ENCODE data around the gene CLSTN1.

Gene CLSTN1

DNA sequence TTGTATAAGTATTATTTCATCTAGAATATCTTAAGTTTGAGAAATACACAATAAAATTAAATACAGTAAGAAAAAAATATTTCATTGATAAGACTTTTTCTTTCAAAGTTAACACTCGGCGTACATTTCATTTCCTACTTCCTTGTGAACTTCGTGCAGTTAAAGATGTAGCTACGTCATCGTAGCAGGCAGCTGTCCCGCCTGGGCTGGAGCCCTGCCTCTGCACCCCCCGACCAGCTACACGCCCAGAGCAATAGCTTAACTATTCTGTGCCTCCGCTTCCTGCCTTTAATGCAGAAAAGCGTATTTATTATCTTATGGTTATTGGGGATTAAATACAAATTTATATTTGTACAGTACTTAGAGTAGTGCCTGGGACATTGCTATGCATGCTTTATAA is 53.5 kb downstream of the CLSTN1 start:
- Histone ChIP-seq H2BK5ac (ENCODE audit: low read length) (no peak overlapping the region), H4K8ac (ENCODE audit: low read depth, low read length) (no peak overlapping the region), H3K4ac (ENCODE audit: low read length) (no peak overlapping the region), H3K27me3 (ENCODE audit: control insufficient read depth in 3 of 3, insufficient read depth in 3 of 3, low read depth in 1 of 3, low read length in 3 of 3) (no peaks in the 10 kb centered on the region), H3K36me3 (replicated peaks in 1 of 2; ENCODE audit: control insufficient read depth in 2 of 2, insufficient read depth in 2 of 2, low read length in 2 of 2) (peaks cover 12 to 38% of the 10 kb centered on the region in 2 donors), H3K4me3 (ENCODE audit: low read length in 2 of 2) (no peak overlapping the region), H2AK5ac (ENCODE audit: low read depth, low read length) (no peak overlapping the region), H4K91ac (ENCODE audit: low read depth, low read length, poor library complexity) (no peak overlapping the region), H3K27ac (replicated peaks; ENCODE audit: low read length) (no peak overlapping the region), H2BK120ac (ENCODE audit: low read depth, low read length) (no peak overlapping the region), H3K4me1 (ENCODE audit: control insufficient read depth in 2 of 2, insufficient read depth in 1 of 2, low read depth in 1 of 2, low read length in 2 of 2) (peaks cover 3 to 4% of the 10 kb centered on the region in 2 donors), H3K79me1 (ENCODE audit: low read depth, low read length) (peaks cover 5% of the 10 kb centered on the region), H2AFZ (ENCODE audit: low read length) (no peak overlapping the region), H2BK12ac (ENCODE audit: low read length) (no peak overlapping the region), H3K23ac (ENCODE audit: low read depth, low read length, poor library complexity) (no peak overlapping the region), H3K14ac (ENCODE audit: low read length) (no peak overlapping the region), H3K18ac (ENCODE audit: low read length) (no peak overlapping the region), H3K9me3 (replicated peaks in 1 of 2; ENCODE audit: control insufficient read depth in 2 of 2, insufficient read depth in 1 of 2, low read depth in 1 of 2, low read length in 2 of 2) (no peaks in the 10 kb centered on the region), H2BK15ac (ENCODE audit: low read length) (no peak overlapping the region), H3K4me2 (ENCODE audit: insufficient read depth, low read length, poor library complexity, severe bottlenecking) (no peak overlapping the region), H3K9ac (ENCODE audit: low read depth, low read length, poor library complexity) (no peak overlapping the region)
- DNase-seq (ENCODE audit: low spot score): no peak
- no CpG with 5 or more reads among the region's 10 CpGs for WGBS, 2 donors (ENCODE audit: extremely low coverage in 2 of 2, insufficient read length in 2 of 2, insufficient replicate concordance in 1 of 2)

DNA sequence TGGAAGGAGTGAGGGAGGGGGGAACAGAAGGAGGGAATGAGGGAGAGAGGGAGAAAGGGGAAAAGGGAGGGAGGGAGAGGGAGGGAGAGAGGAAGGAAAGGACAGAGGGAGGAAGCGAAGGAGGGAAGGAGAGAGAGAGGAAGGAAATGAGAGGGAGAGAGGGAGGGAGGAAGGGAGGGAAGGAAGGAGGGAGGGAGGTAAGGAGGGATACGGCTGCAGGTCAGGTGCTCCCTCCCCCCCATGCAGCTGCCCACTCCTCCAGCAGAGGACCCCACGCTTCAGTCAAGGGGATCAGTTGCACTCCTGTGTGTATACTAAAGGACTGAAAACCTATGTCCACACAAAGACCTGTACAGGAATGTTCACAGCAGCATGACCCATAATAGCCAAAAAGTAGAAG is 54.8 kb downstream of the CLSTN1 start:
- H2AK5ac ChIP-seq (ENCODE audit: low read depth, low read length): no peak overlapping the region
- DNase-seq (ENCODE audit: low spot score): no peak
- no CpG with 5 or more reads among the region's 3 CpGs for WGBS, 2 donors (ENCODE audit: extremely low coverage in 2 of 2, insufficient read length in 2 of 2, insufficient replicate concordance in 1 of 2)

DNA sequence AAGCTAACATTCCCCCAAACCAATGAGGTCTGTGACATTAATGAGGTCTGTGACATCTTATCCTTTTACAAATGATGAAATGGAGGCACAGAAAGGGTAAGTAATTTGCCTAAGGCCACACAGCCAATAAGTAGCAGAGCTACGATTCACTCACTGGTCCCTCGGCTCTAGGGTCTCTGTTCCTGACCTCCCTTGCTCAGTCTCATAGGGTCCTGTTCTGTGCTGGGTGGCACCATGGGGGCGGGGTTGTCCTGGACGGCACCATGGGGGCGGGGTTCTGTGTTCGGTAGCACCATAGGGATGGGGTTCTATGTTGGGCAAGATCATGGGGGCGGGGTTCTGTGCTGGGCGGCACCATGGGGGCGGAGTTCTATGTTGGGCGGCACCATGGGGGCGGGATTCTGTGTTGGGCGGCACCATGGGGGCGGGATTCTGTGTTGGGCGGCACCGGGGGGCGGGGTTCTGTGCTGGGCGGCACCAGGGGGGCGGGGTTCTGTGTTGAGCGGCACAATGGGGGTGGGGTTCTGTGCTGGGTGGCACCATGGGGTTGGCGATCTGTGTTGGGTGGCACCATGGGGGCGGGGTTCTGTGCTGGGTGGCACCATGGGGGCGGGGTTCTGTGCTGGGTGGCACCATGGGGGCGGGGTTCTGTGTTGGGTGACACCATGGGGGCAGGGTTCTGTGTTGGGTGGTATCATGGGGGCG is 55.6 kb downstream of the CLSTN1 start:
- peaks cover 3 to 6% of the 10 kb centered on the region in 2 donors for H3K4me1 ChIP-seq (ENCODE audit: control insufficient read depth in 2 of 2, insufficient read depth in 1 of 2, low read depth in 1 of 2, low read length in 2 of 2)
- H3K9ac ChIP-seq (ENCODE audit: low read depth, low read length, poor library complexity): no peak overlapping the region
- no peak overlapping the region for H2AK5ac ChIP-seq (ENCODE audit: low read depth, low read length)
- no peak overlapping the region for H2BK15ac ChIP-seq (ENCODE audit: low read length)
- H3K4me3 ChIP-seq (ENCODE audit: low read length in 2 of 2): no peak overlapping the region
- H3K18ac ChIP-seq (ENCODE audit: low read length): no peak overlapping the region
- no peak overlapping the region for H4K91ac ChIP-seq (ENCODE audit: low read depth, low read length, poor library complexity)
- no peak overlapping the region for H3K23ac ChIP-seq (ENCODE audit: low read depth, low read length, poor library complexity)
- no peak overlapping the region for H3K14ac ChIP-seq (ENCODE audit: low read length)
- H3K27me3 ChIP-seq (ENCODE audit: control insufficient read depth in 3 of 3, insufficient read depth in 3 of 3, low read depth in 1 of 3, low read length in 3 of 3): no peaks in the 10 kb centered on the region
- no peak overlapping the region for H2BK5ac ChIP-seq (ENCODE audit: low read length)
- peaks cover 5% of the 10 kb centered on the region for H3K79me1 ChIP-seq (ENCODE audit: low read depth, low read length)
- no CpG with 5 or more reads among the region's 24 CpGs for WGBS, 2 donors (ENCODE audit: extremely low coverage in 2 of 2, insufficient read length in 2 of 2, insufficient replicate concordance in 1 of 2)
- no peak overlapping the region for H3K27ac ChIP-seq (replicated peaks; ENCODE audit: low read length)
- H2BK120ac ChIP-seq (ENCODE audit: low read depth, low read length): no peak overlapping the region
- H2AFZ ChIP-seq (ENCODE audit: low read length): no peak overlapping the region
- H4K8ac ChIP-seq (ENCODE audit: low read depth, low read length): no peak overlapping the region
- no peak overlapping the region for H3K4me2 ChIP-seq (ENCODE audit: insufficient read depth, low read length, poor library complexity, severe bottlenecking)
- DNase-seq (ENCODE audit: low spot score): no peak
- peaks cover 15 to 41% of the 10 kb centered on the region in 2 donors for H3K36me3 ChIP-seq (replicated peaks in 1 of 2; ENCODE audit: control insufficient read depth in 2 of 2, insufficient read depth in 2 of 2, low read length in 2 of 2)
- H3K9me3 ChIP-seq (replicated peaks in 1 of 2; ENCODE audit: control insufficient read depth in 2 of 2, insufficient read depth in 1 of 2, low read depth in 1 of 2, low read length in 2 of 2): peaks cover 0 to 4% of the 10 kb centered on the region in 2 donors
- H3K4ac ChIP-seq (ENCODE audit: low read length): no peak overlapping the region
- no peak overlapping the region for H2BK12ac ChIP-seq (ENCODE audit: low read length)

More for the DNA sequence above, 54.8 kb downstream of the CLSTN1 start:
- H3K9me3 ChIP-seq (replicated peaks in 1 of 2; ENCODE audit: control insufficient read depth in 2 of 2, insufficient read depth in 1 of 2, low read depth in 1 of 2, low read length in 2 of 2): no peaks in the 10 kb centered on the region
- H3K14ac ChIP-seq (ENCODE audit: low read length): no peak overlapping the region
- H3K36me3 ChIP-seq (replicated peaks in 1 of 2; ENCODE audit: control insufficient read depth in 2 of 2, insufficient read depth in 2 of 2, low read length in 2 of 2): peaks cover 12 to 40% of the 10 kb centered on the region in 2 donors
- no peak overlapping the region for H3K18ac ChIP-seq (ENCODE audit: low read length)
- H3K27me3 ChIP-seq (ENCODE audit: control insufficient read depth in 3 of 3, insufficient read depth in 3 of 3, low read depth in 1 of 3, low read length in 3 of 3): no peaks in the 10 kb centered on the region
- H2BK12ac ChIP-seq (ENCODE audit: low read length): no peak overlapping the region
- H3K4me3 ChIP-seq (ENCODE audit: low read length in 2 of 2): no peak overlapping the region
- no peak overlapping the region for H4K8ac ChIP-seq (ENCODE audit: low read depth, low read length)
- peaks cover 5% of the 10 kb centered on the region for H3K79me1 ChIP-seq (ENCODE audit: low read depth, low read length)
- no peak overlapping the region for H3K9ac ChIP-seq (ENCODE audit: low read depth, low read length, poor library complexity)
- no peak overlapping the region for H3K27ac ChIP-seq (replicated peaks; ENCODE audit: low read length)
- H2BK5ac ChIP-seq (ENCODE audit: low read length): no peak overlapping the region
- H2BK120ac ChIP-seq (ENCODE audit: low read depth, low read length): no peak overlapping the region
- peaks cover 3 to 4% of the 10 kb centered on the region in 2 donors for H3K4me1 ChIP-seq (ENCODE audit: control insufficient read depth in 2 of 2, insufficient read depth in 1 of 2, low read depth in 1 of 2, low read length in 2 of 2)
- no peak overlapping the region for H3K23ac ChIP-seq (ENCODE audit: low read depth, low read length, poor library complexity)
- no peak overlapping the region for H2AFZ ChIP-seq (ENCODE audit: low read length)
- no peak overlapping the region for H4K91ac ChIP-seq (ENCODE audit: low read depth, low read length, poor library complexity)
- H3K4me2 ChIP-seq (ENCODE audit: insufficient read depth, low read length, poor library complexity, severe bottlenecking): no peak overlapping the region
- H3K4ac ChIP-seq (ENCODE audit: low read length): no peak overlapping the region
- no peak overlapping the region for H2BK15ac ChIP-seq (ENCODE audit: low read length)

DNA sequence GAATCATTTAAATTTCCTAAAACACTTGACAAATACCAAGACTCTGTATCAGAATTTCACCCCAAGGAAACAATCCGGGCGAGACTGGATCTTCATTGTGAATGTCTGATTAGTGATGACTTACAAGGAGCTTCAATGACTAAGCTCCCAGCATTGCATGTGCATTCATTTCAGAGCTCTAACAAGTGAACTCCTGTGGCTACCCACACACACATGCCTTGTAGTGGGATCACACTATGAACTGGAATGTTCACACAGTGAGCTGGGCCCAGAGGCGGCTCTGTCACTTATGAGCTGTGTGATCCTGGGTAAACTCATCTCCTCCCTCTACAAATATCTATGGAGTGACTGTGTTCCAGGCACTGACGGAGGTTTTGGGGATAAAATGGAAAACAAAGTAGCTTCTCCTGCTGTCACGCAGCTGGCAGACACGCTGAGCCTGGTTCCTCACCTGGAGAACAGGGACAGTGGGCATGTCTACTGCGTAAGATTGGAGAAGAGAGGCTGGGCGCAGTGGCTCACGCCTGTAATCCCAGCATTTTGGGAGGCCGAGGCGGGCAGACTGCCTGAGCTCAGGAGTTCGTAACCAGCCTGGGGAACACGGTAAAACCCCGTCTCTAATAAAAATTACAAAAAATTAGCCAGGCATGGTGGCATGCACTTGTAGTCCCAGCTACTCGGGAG is 56.9 kb downstream of the CLSTN1 start:
- H2AFZ ChIP-seq (ENCODE audit: low read length): no peak overlapping the region
- H2BK12ac ChIP-seq (ENCODE audit: low read length): no peak overlapping the region
- no peak overlapping the region for H3K4ac ChIP-seq (ENCODE audit: low read length)
- no peak overlapping the region for H3K14ac ChIP-seq (ENCODE audit: low read length)
- H3K4me2 ChIP-seq (ENCODE audit: insufficient read depth, low read length, poor library complexity, severe bottlenecking): no peak overlapping the region
- no peak overlapping the region for H3K18ac ChIP-seq (ENCODE audit: low read length)
- peaks cover 0 to 4% of the 10 kb centered on the region in 2 donors for H3K9me3 ChIP-seq (replicated peaks in 1 of 2; ENCODE audit: control insufficient read depth in 2 of 2, insufficient read depth in 1 of 2, low read depth in 1 of 2, low read length in 2 of 2)
- peaks cover 3 to 6% of the 10 kb centered on the region in 2 donors for H3K4me1 ChIP-seq (ENCODE audit: control insufficient read depth in 2 of 2, insufficient read depth in 1 of 2, low read depth in 1 of 2, low read length in 2 of 2)
- H3K36me3 ChIP-seq (replicated peaks in 1 of 2; ENCODE audit: control insufficient read depth in 2 of 2, insufficient read depth in 2 of 2, low read length in 2 of 2): peaks cover 9 to 33% of the 10 kb centered on the region in 2 donors
- H3K23ac ChIP-seq (ENCODE audit: low read depth, low read length, poor library complexity): no peak overlapping the region
- no CpG with 5 or more reads among the region's 15 CpGs for WGBS, 2 donors (ENCODE audit: extremely low coverage in 2 of 2, insufficient read length in 2 of 2, insufficient replicate concordance in 1 of 2)
- no peak overlapping the region for H3K9ac ChIP-seq (ENCODE audit: low read depth, low read length, poor library complexity)
- no peak overlapping the region for H4K91ac ChIP-seq (ENCODE audit: low read depth, low read length, poor library complexity)
- H4K8ac ChIP-seq (ENCODE audit: low read depth, low read length): no peak overlapping the region
- H3K27ac ChIP-seq (replicated peaks; ENCODE audit: low read length): no peak overlapping the region
- H3K4me3 ChIP-seq (ENCODE audit: low read length in 2 of 2): no peak overlapping the region
- H2BK5ac ChIP-seq (ENCODE audit: low read length): no peak overlapping the region
- H2BK15ac ChIP-seq (ENCODE audit: low read length): no peak overlapping the region
- no peak overlapping the region for H2AK5ac ChIP-seq (ENCODE audit: low read depth, low read length)
- peaks cover 5% of the 10 kb centered on the region for H3K79me1 ChIP-seq (ENCODE audit: low read depth, low read length)
- DNase-seq (ENCODE audit: low spot score): no peak
- no peak overlapping the region for H2BK120ac ChIP-seq (ENCODE audit: low read depth, low read length)
- no peaks in the 10 kb centered on the region for H3K27me3 ChIP-seq (ENCODE audit: control insufficient read depth in 3 of 3, insufficient read depth in 3 of 3, low read depth in 1 of 3, low read length in 3 of 3)

Measured in neuronal stem cell (in vitro differentiated cells).